ENCODE measurements around the gene CYP2D6.
"Not testable (repeated sequence)": the region's sequence is repeated elsewhere in the genome, so short reads cannot be mapped to it uniquely, and the experiment has no call there.

The CYP2D6 gene

GRCh38 chr22:42150727-42151590, 20.3 kb upstream of the CYP2D6 start:
- no peak for DNase-seq (ENCODE audit: low read depth)
- no peak for TF ChIP-seq CTCF (conservative IDR thresholded peaks at IDR 0.05; ENCODE audit: low read length)
- H3K4me3 ChIP-seq (ENCODE audit: low read length): no peak overlapping the region

GRCh38 chr22:42149798-42150197, 19.2 kb upstream of the CYP2D6 start:
- DNase-seq (ENCODE audit: low read depth); H3K4me3 ChIP-seq (ENCODE audit: low read length): not testable (repeated sequence)

- H3K4me3 ChIP-seq (ENCODE audit: low read length): no peak overlapping the region
- TF ChIP-seq CTCF (conservative IDR thresholded peaks at IDR 0.05; ENCODE audit: low read length): no peak
- DNase-seq (ENCODE audit: low read depth): no peak
Measured at GRCh38 chr22:42145175-42145574, 14.6 kb upstream of the CYP2D6 start.

- H3K4me3 ChIP-seq (ENCODE audit: low read length); DNase-seq (ENCODE audit: low read depth): not testable (repeated sequence)
Measured at GRCh38 chr22:42143859-42144822, 13.5 kb upstream of the CYP2D6 start.

- no peak overlapping the region for H3K4me3 ChIP-seq (ENCODE audit: low read length)
- no peak for TF ChIP-seq CTCF (conservative IDR thresholded peaks at IDR 0.05; ENCODE audit: low read length)
- no peak for DNase-seq (ENCODE audit: low read depth)
Measured at GRCh38 chr22:42142771-42143461, 12.3 kb upstream of the CYP2D6 start.

- not testable (repeated sequence) for H3K4me3 ChIP-seq (ENCODE audit: low read length); DNase-seq (ENCODE audit: low read depth)
Measured at GRCh38 chr22:42141307-42142057, 10.9 kb upstream of the CYP2D6 start.

- DNase-seq (ENCODE audit: low read depth); H3K4me3 ChIP-seq (ENCODE audit: low read length): not testable (repeated sequence)
Measured at GRCh38 chr22:42140153-42140552, 9.5 kb upstream of the CYP2D6 start.

GRCh38 chr22:42139508-42139907, 8.9 kb upstream of the CYP2D6 start:
- H3K4me3 ChIP-seq (ENCODE audit: low read length); DNase-seq (ENCODE audit: low read depth): not testable (repeated sequence)

GRCh38 chr22:42138972-42139371, 8.4 kb upstream of the CYP2D6 start:
- TF ChIP-seq CTCF (conservative IDR thresholded peaks at IDR 0.05; ENCODE audit: low read length): no peak
- DNase-seq (ENCODE audit: low read depth): no peak

More at GRCh38 chr22:42138972-42139371, 8.4 kb upstream of the CYP2D6 start:
- no peak overlapping the region for H3K4me3 ChIP-seq (ENCODE audit: low read length)
